GM12873 (cell line): ENCODE results near the gene RSPH9.

Experiments
- CTCF ChIP-seq: IDR thresholded peaks from 2 replicates; pipeline ENCODE4 v1.5.1; 2012; ENCODE audit warnings: low read depth, mild to moderate bottlenecking, moderate library complexity, low read length, control low read depth; ENCODE audit not compliant: insufficient read depth; ENCODE audit errors: missing control alignments

RSPH9 gene

GRCh38 chr6:43629505-43630300, 15.1 kb upstream of the RSPH9 start:
- no peak for TF ChIP-seq CTCF

GRCh38 chr6:43630980-43631619, 13.7 kb upstream of the RSPH9 start:
- TF ChIP-seq CTCF, result no peak

- no peak for TF ChIP-seq CTCF
Observed at GRCh38 chr6:43634702-43635303, 10.0 kb upstream of the RSPH9 start.

GRCh38 chr6:43635387-43636307, 9.2 kb upstream of the RSPH9 start, which contains the start of gene MAD2L1BP:
MAD2L1BP (plus strand) TSS chr6:43635840; CDS start chr6:43635876, 36 bp downstream.
- no peak for TF ChIP-seq CTCF

- no peak for TF ChIP-seq CTCF
Observed at GRCh38 chr6:43636308-43636659, 8.6 kb upstream of the RSPH9 start.

- no peak for TF ChIP-seq CTCF
Observed at GRCh38 chr6:43639984-43640800, 4.6 kb upstream of the RSPH9 start.
